HK-2 (cell line): ENCODE results near the gene RBM24.
"Not testable (repeated sequence)": the region's sequence is repeated elsewhere in the genome, so short reads cannot be mapped to it uniquely, and the experiment has no call there.

Source experiments
- DNase-seq: peaks from one replicate; pipeline ENCODE4 v3.0.0-alpha.2; 2018; ENCODE audit not compliant: unreplicated experiment

RBM24 gene

GRCh38 chr6:17291778-17292177 is 10.6 kb downstream of the RBM24 start:
- DNase-seq = no peak

- no peak for DNase-seq
Observed at GRCh38 chr6:17292600-17293133, 11.5 kb downstream of the RBM24 start.

- no peak for DNase-seq
Observed at GRCh38 chr6:17293395-17293794, 12.2 kb downstream of the RBM24 start.

GRCh38 chr6:17297271-17298080 is 16.3 kb downstream of the RBM24 start:
- DNase-seq = no peak

GRCh38 chr6:17298257-17298656 is 17.1 kb downstream of the RBM24 start:
- no peak for DNase-seq

- no peak for DNase-seq
Observed at GRCh38 chr6:17299222-17299621, 18.1 kb downstream of the RBM24 start.

- no peak for DNase-seq
Observed at GRCh38 chr6:17299750-17300149, 18.6 kb downstream of the RBM24 start.

- DNase-seq = no peak
Observed at GRCh38 chr6:17300637-17301036, 19.5 kb downstream of the RBM24 start.

- no peak for DNase-seq
Observed at GRCh38 chr6:17303444-17303843, 22.3 kb downstream of the RBM24 start.

- no peak for DNase-seq
Observed at GRCh38 chr6:17305219-17306001, 24.2 kb downstream of the RBM24 start.

GRCh38 chr6:17311595-17312311 is 30.6 kb downstream of the RBM24 start:
- no peak for DNase-seq

GRCh38 chr6:17313238-17313637 is 32.1 kb downstream of the RBM24 start:
- not testable (repeated sequence) for DNase-seq

- no peak for DNase-seq
Observed at GRCh38 chr6:17313971-17314370, 32.8 kb downstream of the RBM24 start.

GRCh38 chr6:17315262-17315661 is 34.1 kb downstream of the RBM24 start:
- DNase-seq = no peak

- DNase-seq = no peak
Observed at GRCh38 chr6:17318435-17319165, 37.4 kb downstream of the RBM24 start.

GRCh38 chr6:17320266-17320665 is 39.1 kb downstream of the RBM24 start:
- DNase-seq = not testable (repeated sequence)

- no peak for DNase-seq
Observed at GRCh38 chr6:17331238-17331637, 50.1 kb downstream of the RBM24 start.

GRCh38 chr6:17334265-17334664 is 53.1 kb downstream of the RBM24 start:
- DNase-seq = no peak

- DNase-seq = no peak
Observed at GRCh38 chr6:17336425-17336824, 55.3 kb downstream of the RBM24 start.

GRCh38 chr6:17339308-17339670 is 58.1 kb downstream of the RBM24 start:
- DNase-seq = no peak

GRCh38 chr6:17341117-17341805 is 60.1 kb downstream of the RBM24 start:
- DNase-seq = no peak
